ENCODE measurements around the gene CGB7.

- no peak for TF ChIP-seq EZH2 (IDR thresholded peaks at IDR 0.05)
- TF ChIP-seq, protein P1, sequence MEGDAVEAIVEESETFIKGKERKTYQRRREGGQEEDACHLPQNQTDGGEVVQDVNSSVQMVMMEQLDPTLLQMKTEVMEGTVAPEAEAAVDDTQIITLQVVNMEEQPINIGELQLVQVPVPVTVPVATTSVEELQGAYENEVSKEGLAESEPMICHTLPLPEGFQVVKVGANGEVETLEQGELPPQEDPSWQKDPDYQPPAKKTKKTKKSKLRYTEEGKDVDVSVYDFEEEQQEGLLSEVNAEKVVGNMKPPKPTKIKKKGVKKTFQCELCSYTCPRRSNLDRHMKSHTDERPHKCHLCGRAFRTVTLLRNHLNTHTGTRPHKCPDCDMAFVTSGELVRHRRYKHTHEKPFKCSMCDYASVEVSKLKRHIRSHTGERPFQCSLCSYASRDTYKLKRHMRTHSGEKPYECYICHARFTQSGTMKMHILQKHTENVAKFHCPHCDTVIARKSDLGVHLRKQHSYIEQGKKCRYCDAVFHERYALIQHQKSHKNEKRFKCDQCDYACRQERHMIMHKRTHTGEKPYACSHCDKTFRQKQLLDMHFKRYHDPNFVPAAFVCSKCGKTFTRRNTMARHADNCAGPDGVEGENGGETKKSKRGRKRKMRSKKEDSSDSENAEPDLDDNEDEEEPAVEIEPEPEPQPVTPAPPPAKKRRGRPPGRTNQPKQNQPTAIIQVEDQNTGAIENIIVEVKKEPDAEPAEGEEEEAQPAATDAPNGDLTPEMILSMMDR (IDR thresholded peaks at IDR 0.05) = no peak
These were observed 6.6 kb upstream of the CGB7 start for GRCh38 chr19:49064029-49064629.

Measured in neural progenitor cell (in vitro differentiated cells).